CD4-positive, alpha-beta T cell (primary cell): ENCODE measurements around the gene C20orf141. TPM values are rescaled to one million over a fixed set of nuclear protein-coding genes. Genes with fewer than 3 reads are reported as not detected.

Source experiments
- ATAC-seq: fragments of 200-7000 bp; cut with Tn5 transposase; one replicate; pipeline ENCODE4 v1.10.0; 2022; ENCODE audit warnings: mild to moderate bottlenecking; ENCODE audit not compliant: poor library complexity
- CTCF ChIA-PET: fragments of 350-600 bp; sonication (Branson Sonifier 250); formaldehyde crosslinking; loops from one replicate; lab custom pipeline; 2021; ENCODE audit warnings: antibody characterized with exemption, inconsistent platforms; lab: Charles Lee
- POLR2A ChIA-PET: fragments of 350-600 bp; sonication (Branson Sonifier 250); formaldehyde crosslinking; loops from one replicate; lab custom pipeline; 2021; ENCODE audit warnings: antibody characterized with exemption, inconsistent platforms; lab: Charles Lee
- DNase-seq, 14 experiments: peaks; one replicate each; pipeline ENCODE4 v3.0.0-alpha.2; 2013 to 2020; ENCODE audit warnings: mixed read lengths in 2 of 14
- H3K27ac ChIP-seq, 2 donors: one replicate each; pipeline versions ENCODE4 v1.5.1 to v1.7.0; 2013; ENCODE audit warnings: low read length in 2 of 2, low read depth in 1 of 2, mild to moderate bottlenecking in 1 of 2
- H3K27me3 ChIP-seq, 2 experiments: 1 replicate in 1 of 2; 2 replicates in 1 of 2; pipeline versions ENCODE4 v1.6.1 to v1.7.0; 2013; ENCODE audit warnings: low read length in 2 of 2, control low read depth in 1 of 2, mild to moderate bottlenecking in 1 of 2, moderate library complexity in 1 of 2; ENCODE audit not compliant: insufficient read depth in 2 of 2, control insufficient read depth in 1 of 2
- H3K36me3 ChIP-seq: one replicate; pipeline ENCODE4 v1.6.1; 2013; ENCODE audit warnings: low read length, control low read depth; ENCODE audit not compliant: insufficient read depth
- H3K4me1 ChIP-seq: one replicate; pipeline ENCODE4 v1.6.1; 2013; ENCODE audit warnings: low read length, control low read depth; ENCODE audit not compliant: insufficient read depth
- H3K4me3 ChIP-seq: one replicate; pipeline ENCODE4 v1.5.1; 2013; ENCODE audit warnings: mild to moderate bottlenecking, low read length, moderate library complexity
- H3K9me3 ChIP-seq, 2 experiments: 1 replicate in 1 of 2; 2 replicates in 1 of 2; pipeline versions ENCODE4 v1.6.1 to v1.7.0; 2013; ENCODE audit warnings: low read length in 2 of 2, mild to moderate bottlenecking in 2 of 2, control low read depth in 1 of 2, moderate library complexity in 1 of 2; ENCODE audit not compliant: control insufficient read depth in 1 of 2, insufficient read depth in 1 of 2
- H3K27ac Mint-ChIP-seq: one replicate; pipeline ENCODE4 v1.8.0; 2020; ENCODE audit warnings: mixed read lengths
- H3K27me3 Mint-ChIP-seq: one replicate; pipeline ENCODE4 v1.8.0; 2021; ENCODE audit warnings: mixed read lengths
- H3K36me3 Mint-ChIP-seq: one replicate; pipeline ENCODE4 v1.8.0; 2021; ENCODE audit warnings: low read depth, mixed read lengths
- H3K4me1 Mint-ChIP-seq: one replicate; pipeline ENCODE4 v1.8.0; 2021; ENCODE audit warnings: low read depth, mixed read lengths
- H3K4me3 Mint-ChIP-seq: one replicate; pipeline ENCODE4 v1.8.0; 2020; ENCODE audit warnings: mild to moderate bottlenecking, mixed read lengths
- H3K9me3 Mint-ChIP-seq: one replicate; pipeline ENCODE4 v1.8.0; 2020; ENCODE audit warnings: mixed read lengths
- CTCF ChIP-seq: fragments of 200-600 bp; IDR thresholded peaks from one replicate; pipeline ENCODE4 v1.8.0; 2022; ENCODE audit warnings: antibody characterized with exemption, mild to moderate bottlenecking
- intact Hi-C, 2 experiments: fragments of 100-400 bp; cut with DNase I in 1 of 2; cut with micrococcal nuclease in 1 of 2; formaldehyde crosslinking; loops; one replicate each; pipeline versions ENCODE4 v1.15.1 to v1.9.0; 2023 to 2025; cut with DNase I, micrococcal nuclease
- total RNA-seq, 174 experiments: library from RNA in 2 of 174; stranded (reverse) in 2 of 174; gene quantifications; one replicate each; pipeline ENCODE4 v1.2.3 and lab custom pipeline; 2021 to 2026

C20orf141 gene
- total RNA-seq, 2 experiments from 2014 or later, result not detected

GRCh38 chr20:2845607-2846006 lies 30.8 kb downstream of the C20orf141 start:
- ATAC-seq (no peak), DNase-seq (no peak)
- Mint-ChIP-seq H3K4me1 (peaks cover 41% of the 10 kb centered on the region), H3K27me3 (no peaks in the 10 kb centered on the region), H3K36me3 (peaks cover 3% of the 10 kb centered on the region), H3K4me3 (no peak overlapping the region), H3K9me3 (no peaks in the 10 kb centered on the region), H3K27ac (no peak overlapping the region)
- no peak for TF ChIP-seq CTCF
- POLR2A ChIA-PET, result no interaction called here
- H3K36me3 ChIP-seq, result peaks cover 3% of the 10 kb centered on the region
- intact Hi-C loops, result no loop called here
- CTCF ChIA-PET, result no interaction called here
- no peaks in the 10 kb centered on the region for H3K9me3 ChIP-seq
- no peak overlapping the region for H3K4me3 ChIP-seq
- no peak overlapping the region for H3K27ac ChIP-seq
- H3K4me1 ChIP-seq, result peaks cover 13% of the 10 kb centered on the region
- no peaks in the 10 kb centered on the region for H3K27me3 ChIP-seq

- H3K27ac Mint-ChIP-seq, result no peak overlapping the region
- ATAC-seq, result no peak
Observed at GRCh38 chr20:2846698-2847097, 31.9 kb downstream of the C20orf141 start.

GRCh38 chr20:2847802-2848201 lies 33.0 kb downstream of the C20orf141 start:
- CTCF ChIA-PET, result no interaction called here
- DNase-seq, result no peak
- no peak for TF ChIP-seq CTCF
- Histone ChIP-seq H3K9me3 (no peaks in the 10 kb centered on the region), H3K27ac (no peak overlapping the region), H3K36me3 (peaks cover 3% of the 10 kb centered on the region), H3K4me1 (peaks cover 11% of the 10 kb centered on the region), H3K4me3 (no peak overlapping the region), H3K27me3 (no peaks in the 10 kb centered on the region)
- intact Hi-C loops, result no loop called here
- H3K4me3 Mint-ChIP-seq, result no peak overlapping the region
- peaks cover 46% of the 10 kb centered on the region for H3K4me1 Mint-ChIP-seq
- no peaks in the 10 kb centered on the region for H3K9me3 Mint-ChIP-seq
- ATAC-seq, result no peak
- peaks cover 3% of the 10 kb centered on the region for H3K36me3 Mint-ChIP-seq
- no peak overlapping the region for H3K27ac Mint-ChIP-seq
- POLR2A ChIA-PET, result no interaction called here
- H3K27me3 Mint-ChIP-seq, result no peaks in the 10 kb centered on the region

More at GRCh38 chr20:2846698-2847097, 31.9 kb downstream of the C20orf141 start:
- intact Hi-C loops, result no loop called here
- Mint-ChIP-seq H3K27me3 (no peaks in the 10 kb centered on the region), H3K4me3 (no peak overlapping the region), H3K9me3 (no peaks in the 10 kb centered on the region), H3K36me3 (peaks cover 3% of the 10 kb centered on the region), H3K4me1 (peaks cover 37% of the 10 kb centered on the region)
- ChIA-PET CTCF (no interaction called here), POLR2A (no interaction called here)
- Histone ChIP-seq H3K36me3 (peaks cover 3% of the 10 kb centered on the region), H3K27ac (no peak overlapping the region), H3K9me3 (no peaks in the 10 kb centered on the region), H3K27me3 (no peaks in the 10 kb centered on the region), H3K4me3 (no peak overlapping the region), H3K4me1 (peaks cover 5% of the 10 kb centered on the region)
- DNase-seq, result no peak
- no peak for TF ChIP-seq CTCF
